Memory B cell (primary cell): ENCODE results near the gene RAB3B.
A peak's percentile ranks its signal among the peaks of the same experiment; 100 is the strongest.
"Not testable (repeated sequence)": the region's sequence is repeated elsewhere in the genome, so short reads cannot be mapped to it uniquely, and the experiment has no call there.

Experiments used
- ATAC-seq: fragments of 150-1000 bp; cut with Tn5 transposase; 2 replicates; pipeline ENCODE4 v1.10.0; 2021; ENCODE audit warnings: low read depth, mild to moderate bottlenecking, moderate library complexity
- DNase-seq, 2 donors: peaks; one replicate each; pipeline ENCODE4 v3.0.0; 2022; ENCODE audit warnings: low spot score in 2 of 2
- H3K27ac Mint-ChIP-seq: one replicate; pipeline ENCODE4 v1.8.0; 2022; ENCODE audit warnings: mild to moderate bottlenecking, moderate library complexity, mixed read lengths
- H3K27me3 Mint-ChIP-seq: one replicate; pipeline ENCODE4 v1.8.0; 2022; ENCODE audit warnings: mixed read lengths
- H3K36me3 Mint-ChIP-seq: one replicate; pipeline ENCODE4 v1.8.0; 2022; ENCODE audit warnings: mild to moderate bottlenecking, mixed read lengths
- H3K4me1 Mint-ChIP-seq: one replicate; pipeline ENCODE4 v1.8.0; 2022; ENCODE audit warnings: mixed read lengths
- H3K4me3 Mint-ChIP-seq: one replicate; pipeline ENCODE4 v1.8.0; 2022; ENCODE audit warnings: mild to moderate bottlenecking, moderate library complexity, mixed read lengths
- H3K9me3 Mint-ChIP-seq: one replicate; pipeline ENCODE4 v1.8.0; 2022; ENCODE audit warnings: mixed read lengths

The RAB3B gene, protein sequence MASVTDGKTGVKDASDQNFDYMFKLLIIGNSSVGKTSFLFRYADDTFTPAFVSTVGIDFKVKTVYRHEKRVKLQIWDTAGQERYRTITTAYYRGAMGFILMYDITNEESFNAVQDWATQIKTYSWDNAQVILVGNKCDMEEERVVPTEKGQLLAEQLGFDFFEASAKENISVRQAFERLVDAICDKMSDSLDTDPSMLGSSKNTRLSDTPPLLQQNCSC

DNA sequence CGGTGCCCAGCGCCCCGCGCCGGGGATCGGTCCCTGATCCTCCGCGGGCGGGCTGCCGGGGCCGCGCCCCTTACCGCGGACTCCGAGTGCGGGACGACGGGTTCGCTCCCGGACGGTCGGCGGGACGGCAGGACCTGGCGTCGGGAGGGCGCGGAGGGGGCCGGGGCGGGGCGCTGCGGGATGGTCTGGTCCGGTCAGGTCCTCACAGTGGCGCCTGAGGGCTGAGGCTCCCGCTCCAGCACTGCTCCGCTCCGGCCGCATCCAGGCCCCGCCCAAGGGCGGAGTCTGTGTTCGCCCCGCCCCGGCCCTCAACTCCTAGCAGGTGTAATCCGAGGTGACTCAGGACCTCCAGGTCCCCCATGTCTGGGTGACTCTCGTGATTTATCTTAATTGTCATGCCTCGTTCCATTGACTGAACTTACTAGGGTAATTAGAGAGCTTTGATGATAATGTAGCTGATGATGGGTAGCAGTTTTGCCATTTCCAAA, at the start of gene RAB3B:
Gene RAB3B (minus strand): TSS at position 223 of the 488 bp plus-strand sequence. CDS start 13,583 bp downstream, outside the sequence.
- peak within 1 kb of the TSS; percentile 77 for H3K4me3 Mint-ChIP-seq
- peak; percentile 88 for ATAC-seq
- no peaks in the 10 kb centered on the region for H3K36me3 Mint-ChIP-seq
- peak; percentile 52 to 66 for DNase-seq
- H3K9me3 Mint-ChIP-seq, result no peaks in the 10 kb centered on the region
- peaks cover 17% of the 10 kb centered on the region for H3K4me1 Mint-ChIP-seq
- peak within 1 kb of the TSS; percentile 46 for H3K27ac Mint-ChIP-seq
- H3K27me3 Mint-ChIP-seq, result peaks cover 33% of the 10 kb centered on the region

DNA sequence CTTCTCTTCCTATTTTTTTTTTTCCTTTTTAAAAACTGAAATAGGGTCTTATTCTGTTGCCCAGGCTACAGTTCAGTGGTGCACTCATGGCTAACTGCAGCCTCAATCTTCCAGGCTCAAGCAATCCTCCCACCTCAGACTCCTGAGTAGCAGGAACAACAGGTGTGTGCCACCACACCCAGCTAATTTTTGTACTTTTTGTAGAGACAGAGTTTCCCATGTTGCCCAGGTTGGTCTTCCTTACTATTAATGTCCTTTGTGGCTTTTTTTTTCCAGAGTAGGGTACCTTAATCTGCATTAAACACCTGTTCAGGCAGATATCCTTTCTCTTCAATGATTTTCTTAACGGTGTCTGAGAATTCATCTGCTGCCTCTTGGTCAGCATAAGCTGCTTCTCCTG, 47.4 kb upstream of the RAB3B start:
- Mint-ChIP-seq H3K27me3 (no peaks in the 10 kb centered on the region), H3K9me3 (no peaks in the 10 kb centered on the region), H3K36me3 (peaks cover 14% of the 10 kb centered on the region), H3K4me3 (no peak overlapping the region), H3K27ac (no peak overlapping the region), H3K4me1 (no peaks in the 10 kb centered on the region)
- ATAC-seq (no peak), DNase-seq (no peak)

DNA sequence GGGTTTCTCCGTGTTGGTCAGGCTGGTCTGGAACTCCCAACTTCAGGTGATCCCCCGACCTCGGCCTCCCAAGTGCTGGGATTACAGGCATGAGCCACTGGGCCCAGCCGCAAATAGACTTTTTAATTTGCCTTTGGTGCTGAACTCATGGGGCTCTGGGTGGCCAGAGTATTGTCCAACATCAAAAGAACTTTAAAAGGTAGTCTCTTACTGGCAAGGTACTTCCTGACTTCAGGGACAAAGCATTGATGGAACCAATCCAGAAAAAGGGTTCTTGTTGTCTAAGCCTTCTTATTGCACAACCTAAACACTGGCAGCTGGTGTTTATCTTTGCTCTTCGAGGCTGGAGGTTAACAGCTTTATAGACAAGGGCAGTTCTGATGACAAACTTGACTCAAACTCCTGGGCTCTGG, 46.9 kb upstream of the RAB3B start:
- DNase-seq, result no peak
- Mint-ChIP-seq H3K27ac (no peak overlapping the region), H3K27me3 (no peaks in the 10 kb centered on the region), H3K4me3 (no peak overlapping the region), H3K36me3 (peaks cover 14% of the 10 kb centered on the region), H3K4me1 (peaks cover under 1% of the 10 kb centered on the region), H3K9me3 (no peaks in the 10 kb centered on the region)
- no peak for ATAC-seq

DNA sequence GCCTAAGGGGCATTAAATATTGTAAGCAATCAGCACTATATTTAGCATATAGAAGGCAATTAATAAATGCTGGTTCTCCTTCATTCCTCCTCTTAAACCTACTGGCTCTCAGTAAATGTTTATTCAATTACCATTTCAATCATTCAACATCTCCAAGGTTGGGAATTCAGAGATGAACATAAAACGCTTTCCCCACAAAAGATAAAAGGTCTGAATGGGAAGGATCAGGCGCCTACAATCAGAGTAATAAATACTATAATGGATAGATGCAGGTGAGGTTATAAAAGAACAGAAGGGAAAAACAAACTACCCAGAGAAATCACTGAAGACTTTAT, 43.5 kb upstream of the RAB3B start:
- ATAC-seq (no peak), DNase-seq (no peak)
- Mint-ChIP-seq H3K4me1 (peaks cover 14% of the 10 kb centered on the region), H3K27ac (peak overlapping the region; percentile 97), H3K27me3 (no peaks in the 10 kb centered on the region), H3K36me3 (peaks cover 8% of the 10 kb centered on the region), H3K9me3 (no peaks in the 10 kb centered on the region), H3K4me3 (peak overlapping the region; percentile 95)

DNA sequence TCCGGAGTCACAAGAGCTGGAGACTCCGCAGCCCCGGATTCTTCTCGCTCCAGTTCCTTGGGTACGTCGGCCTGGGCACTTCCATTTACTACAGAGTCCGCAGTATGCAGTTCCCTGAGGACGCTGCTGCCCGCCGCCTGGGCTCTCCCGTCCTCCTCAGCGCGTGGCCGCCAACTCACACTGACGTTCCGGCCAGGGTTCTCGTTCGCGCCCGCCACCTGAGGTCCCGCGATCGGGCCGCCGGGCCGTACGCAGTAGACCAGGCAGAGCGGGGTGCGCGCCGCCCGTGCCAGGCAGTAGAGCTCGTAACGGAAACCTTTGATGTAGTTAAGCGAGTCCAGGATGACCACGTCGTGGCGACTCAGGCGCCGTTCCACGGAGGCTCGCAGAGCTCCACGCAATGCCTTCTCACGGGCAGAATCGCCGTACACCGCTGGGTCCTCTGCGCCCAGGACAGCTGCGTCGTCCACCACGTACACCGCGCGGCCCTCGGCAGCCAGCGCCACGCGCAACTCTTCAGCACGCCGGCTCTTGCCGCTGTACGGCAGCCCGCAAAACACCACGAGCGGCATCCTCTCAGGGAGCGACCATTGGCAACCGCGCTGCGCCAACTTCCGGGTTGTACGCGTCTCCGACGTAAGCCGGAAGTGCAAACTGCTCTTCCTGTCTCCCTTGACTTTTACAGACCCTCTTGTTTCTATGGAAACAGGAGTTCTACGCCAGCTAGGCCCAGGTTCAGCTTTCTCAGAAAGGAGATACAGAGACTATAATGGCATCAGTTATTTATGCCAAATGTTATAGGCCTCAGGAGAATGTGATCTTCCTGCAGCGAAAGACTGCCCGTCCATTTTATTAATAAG, 42.9 kb upstream of the RAB3B start, which contains the start of gene KTI12:
Gene KTI12 (minus strand): TSS at position 621 of the 860 bp plus-strand sequence. CDS start 49 bp downstream, at position 572.
- DNase-seq (peak; percentile 71 to 79), ATAC-seq (peak; percentile 96)
- Mint-ChIP-seq H3K4me1 (peaks cover 14% of the 10 kb centered on the region), H3K27ac (peak within 1 kb of the TSS; percentile 97), H3K4me3 (peak within 1 kb of the TSS; percentile 95), H3K36me3 (peaks cover 8% of the 10 kb centered on the region), H3K27me3 (no peaks in the 10 kb centered on the region), H3K9me3 (no peaks in the 10 kb centered on the region)

DNA sequence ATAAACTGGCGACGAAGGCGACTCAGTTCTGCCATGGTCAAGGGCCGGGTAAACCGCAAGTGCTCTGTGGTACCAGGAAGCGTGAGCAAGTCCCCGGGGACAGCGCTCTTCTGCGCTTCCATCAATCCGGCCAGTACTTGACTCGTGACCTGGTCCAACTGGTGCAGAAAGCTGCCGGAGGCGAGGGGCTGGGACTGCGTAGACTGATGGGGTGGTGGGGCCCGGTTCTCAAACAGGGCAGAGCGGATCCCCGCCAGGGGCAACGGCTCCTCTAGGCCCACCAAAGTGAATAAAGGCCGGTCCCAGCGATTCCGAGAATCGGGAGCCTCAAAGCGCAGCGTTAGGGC, 42.3 kb upstream of the RAB3B start:
- peak in 1 of 2 donors; percentile 14 for DNase-seq
- peaks cover 4% of the 10 kb centered on the region for H3K36me3 Mint-ChIP-seq

DNA sequence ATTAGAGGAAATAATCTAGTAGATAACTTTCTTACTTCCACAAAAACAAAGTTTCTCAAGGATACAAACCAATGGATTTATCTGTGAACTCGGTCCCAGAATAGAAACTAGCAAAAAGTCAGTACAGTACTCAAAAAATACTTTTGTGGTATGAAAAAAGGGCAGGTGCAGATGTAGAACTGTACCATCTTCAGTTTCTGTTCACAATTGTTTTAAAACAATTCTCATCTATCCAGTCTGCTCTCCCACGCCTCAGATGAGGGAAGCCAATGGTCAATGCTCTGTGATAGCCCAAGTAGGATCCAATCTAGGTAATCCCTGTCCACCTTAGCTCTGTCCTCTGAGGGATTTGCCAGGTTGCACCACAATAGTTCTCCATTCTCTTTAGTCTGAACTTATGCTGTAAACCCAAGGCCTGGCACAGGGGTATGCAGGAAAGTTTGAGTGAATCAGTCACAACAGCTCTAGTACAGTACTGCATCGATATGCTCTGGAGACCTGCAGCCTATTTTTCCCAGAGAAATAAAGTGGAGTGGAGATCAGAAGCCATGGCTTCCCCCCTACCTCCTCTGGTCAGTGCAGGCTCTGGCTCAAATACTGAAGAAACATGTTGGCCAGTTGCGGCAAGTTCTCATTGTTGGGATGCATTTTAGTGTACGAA, 41.8 kb upstream of the RAB3B start:
- H3K4me1 Mint-ChIP-seq, result peaks cover 14% of the 10 kb centered on the region
- no peak for ATAC-seq
- DNase-seq, result no peak
- no peaks in the 10 kb centered on the region for H3K27me3 Mint-ChIP-seq
- H3K27ac Mint-ChIP-seq, result peak overlapping the region; percentile 97
- no peaks in the 10 kb centered on the region for H3K9me3 Mint-ChIP-seq
- H3K4me3 Mint-ChIP-seq, result peak overlapping the region; percentile 95
- peaks cover 4% of the 10 kb centered on the region for H3K36me3 Mint-ChIP-seq

More for the DNA sequence above, 42.3 kb upstream of the RAB3B start:
- peaks cover 14% of the 10 kb centered on the region for H3K4me1 Mint-ChIP-seq
- peak overlapping the region; percentile 97 for H3K27ac Mint-ChIP-seq
- H3K27me3 Mint-ChIP-seq, result no peaks in the 10 kb centered on the region
- peak overlapping the region; percentile 95 for H3K4me3 Mint-ChIP-seq
- no peak for ATAC-seq
- H3K9me3 Mint-ChIP-seq, result no peaks in the 10 kb centered on the region

DNA sequence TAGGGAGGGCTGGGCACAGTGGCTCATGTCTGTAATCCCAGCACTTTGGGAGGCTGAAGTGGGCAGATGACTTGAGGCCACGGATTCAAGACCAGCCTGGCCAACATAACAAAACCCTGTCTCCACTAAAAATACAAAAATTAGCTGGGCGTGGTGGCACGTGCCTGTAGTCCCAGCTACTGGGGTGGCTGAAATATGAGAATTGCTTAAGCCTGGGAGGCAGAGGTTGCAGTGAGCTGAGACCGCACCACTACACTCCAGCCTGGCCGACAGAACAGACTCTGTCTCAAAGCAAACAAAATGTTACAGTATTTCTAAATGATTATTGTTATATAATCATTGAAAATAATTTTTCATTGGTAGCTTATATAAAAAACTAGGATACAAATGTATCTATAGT, 38.3 kb upstream of the RAB3B start:
- H3K4me3 Mint-ChIP-seq, DNase-seq, ATAC-seq, H3K27me3 Mint-ChIP-seq, H3K27ac Mint-ChIP-seq, H3K9me3 Mint-ChIP-seq: not testable (repeated sequence)
- H3K4me1 Mint-ChIP-seq, result peaks cover 14% of the 10 kb centered on the region
- H3K36me3 Mint-ChIP-seq, result peaks cover 13% of the 10 kb centered on the region

DNA sequence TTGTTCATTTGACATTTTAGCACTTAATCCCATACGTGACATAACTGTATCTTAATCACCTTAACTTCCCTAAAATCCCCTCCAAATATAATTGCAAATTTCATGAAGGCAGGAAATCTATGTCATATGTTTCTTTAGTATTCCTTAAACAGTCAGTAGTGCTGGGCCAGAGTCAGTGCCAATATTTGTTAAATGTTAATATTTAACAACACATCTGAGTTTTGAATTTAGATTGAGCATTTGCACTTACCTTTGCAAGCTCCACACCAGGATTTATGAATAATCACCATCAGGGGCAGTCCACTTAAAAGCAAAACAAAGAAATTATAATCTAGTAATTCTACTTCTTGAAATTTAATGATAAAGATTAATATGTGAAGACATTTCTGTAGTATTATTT, 37.8 kb upstream of the RAB3B start:
- H3K4me3 Mint-ChIP-seq, result no peak overlapping the region
- no peak for DNase-seq
- no peaks in the 10 kb centered on the region for H3K27me3 Mint-ChIP-seq
- no peak for ATAC-seq
- peaks cover 14% of the 10 kb centered on the region for H3K4me1 Mint-ChIP-seq
- H3K36me3 Mint-ChIP-seq, result peaks cover 15% of the 10 kb centered on the region
- no peak overlapping the region for H3K27ac Mint-ChIP-seq
- no peaks in the 10 kb centered on the region for H3K9me3 Mint-ChIP-seq

DNA sequence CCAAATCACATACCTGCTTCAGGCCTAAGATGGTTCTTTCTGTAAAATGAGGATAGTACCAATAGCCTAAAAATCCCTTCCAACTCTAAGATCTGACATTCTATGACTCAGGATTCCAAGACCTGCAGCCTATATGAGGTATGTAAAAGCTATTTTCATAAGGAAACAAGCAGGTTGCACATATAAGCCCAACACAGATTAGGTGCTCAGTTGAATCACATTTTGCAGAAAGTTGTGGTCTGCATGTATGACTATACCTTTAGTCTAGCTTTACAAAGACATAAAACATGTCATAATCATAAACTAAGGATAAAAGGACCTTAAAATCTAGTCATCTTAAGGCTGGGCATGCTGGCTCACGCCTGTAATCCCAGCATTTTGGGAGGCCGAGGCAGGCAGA, 35.8 kb upstream of the RAB3B start:
- ATAC-seq (no peak), DNase-seq (no peak)
- Mint-ChIP-seq H3K27me3 (no peaks in the 10 kb centered on the region), H3K36me3 (peaks cover 21% of the 10 kb centered on the region), H3K27ac (no peak overlapping the region), H3K4me3 (no peak overlapping the region), H3K4me1 (peaks cover 5% of the 10 kb centered on the region), H3K9me3 (no peaks in the 10 kb centered on the region)

DNA sequence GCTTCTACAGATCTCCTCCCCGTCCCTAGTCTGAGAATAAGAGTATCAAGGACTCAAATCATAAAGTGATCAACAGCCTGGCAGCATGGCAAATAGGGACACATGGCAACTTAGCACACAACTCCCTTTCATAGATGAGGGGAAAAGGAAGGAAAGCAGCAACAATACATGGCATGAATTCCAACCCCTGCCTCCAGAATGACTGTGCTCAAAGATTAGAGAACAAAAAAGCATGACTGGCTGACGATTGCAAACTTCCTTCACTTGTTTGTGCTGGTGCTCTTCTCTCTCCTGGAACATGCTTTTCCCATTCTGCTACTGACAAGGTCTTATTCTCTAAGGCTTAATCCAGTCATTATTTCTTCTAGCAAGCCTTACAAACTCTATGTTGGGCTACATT, 31.6 kb upstream of the RAB3B start:
- Mint-ChIP-seq H3K4me3 (no peak overlapping the region), H3K27ac (no peak overlapping the region), H3K9me3 (no peaks in the 10 kb centered on the region), H3K27me3 (no peaks in the 10 kb centered on the region), H3K36me3 (peaks cover 34% of the 10 kb centered on the region), H3K4me1 (no peaks in the 10 kb centered on the region)
- DNase-seq, result no peak
- ATAC-seq, result no peak

DNA sequence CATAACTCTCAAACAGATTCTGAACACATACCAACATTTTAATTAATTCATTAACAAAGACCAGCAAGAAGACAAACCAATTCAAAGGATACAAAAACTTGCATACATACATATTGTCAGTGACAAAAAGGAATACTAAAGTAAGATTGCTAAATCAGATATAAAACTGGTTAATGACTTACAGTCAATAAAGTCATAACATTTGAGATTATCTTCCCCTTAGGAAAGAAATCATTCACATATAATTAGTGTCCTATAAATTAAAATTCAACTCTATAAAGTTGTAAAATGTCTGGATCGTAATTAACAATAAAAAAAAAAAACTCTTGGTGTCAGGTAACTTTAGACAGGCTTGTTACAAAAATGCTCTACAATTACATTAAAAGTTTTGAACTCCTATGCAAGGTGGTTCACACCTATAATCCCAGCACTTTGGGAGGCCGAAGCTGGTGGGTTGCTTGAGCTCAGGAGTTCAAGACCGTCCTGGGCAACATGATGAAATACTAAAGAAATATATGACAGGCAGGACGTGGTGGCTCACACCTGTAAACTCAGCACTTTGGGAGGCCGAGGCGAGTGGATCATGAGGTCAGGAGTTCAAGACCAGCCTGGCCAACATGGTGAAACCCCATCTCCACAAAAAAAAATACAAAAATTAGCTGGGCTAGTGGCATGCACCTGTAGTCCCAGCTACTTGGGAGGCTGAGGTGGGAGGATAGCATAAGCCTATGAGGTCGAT, 17.7 kb upstream of the RAB3B start:
- ATAC-seq, result no peak
- Mint-ChIP-seq H3K27ac (no peak overlapping the region), H3K9me3 (no peaks in the 10 kb centered on the region), H3K4me3 (no peak overlapping the region), H3K4me1 (no peaks in the 10 kb centered on the region), H3K27me3 (peaks cover 17% of the 10 kb centered on the region), H3K36me3 (no peaks in the 10 kb centered on the region)
- no peak for DNase-seq

DNA sequence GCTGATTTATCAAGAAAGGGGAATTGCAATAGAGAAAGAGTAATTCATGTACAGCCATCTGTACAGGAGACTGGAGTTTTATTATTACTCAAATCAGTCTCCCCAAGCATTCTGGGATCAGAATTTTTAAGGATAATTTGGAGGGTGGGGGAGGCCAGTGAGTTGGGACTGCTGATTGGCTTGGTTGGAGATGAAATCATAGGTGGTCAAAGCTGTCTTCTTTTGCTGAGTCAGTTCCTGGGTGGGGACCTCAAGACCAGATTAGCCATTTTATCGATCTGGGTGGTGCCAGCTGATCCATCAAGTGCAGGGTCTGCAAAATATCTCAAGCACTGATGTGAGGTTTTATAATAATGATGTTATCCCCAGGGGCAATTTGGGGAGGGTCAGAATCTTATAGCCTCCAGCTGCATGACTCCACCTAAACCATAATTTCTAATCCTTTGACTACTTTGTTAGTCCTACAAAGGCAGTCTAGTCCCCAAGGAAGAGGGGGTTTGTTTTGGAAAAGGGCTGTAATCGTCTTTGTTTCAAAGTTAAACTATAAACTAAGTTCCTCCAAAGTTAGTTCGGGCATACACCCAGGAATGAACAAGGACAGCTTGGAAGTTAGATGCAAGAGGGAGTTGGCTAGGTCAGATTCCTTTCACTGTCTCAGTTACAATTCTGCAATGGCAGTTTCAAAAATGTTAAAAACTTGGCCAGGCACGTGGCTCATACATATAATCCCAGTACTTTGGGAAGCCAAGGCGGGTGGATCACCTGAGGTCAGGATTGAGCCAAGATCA, 16.9 kb upstream of the RAB3B start:
- no peaks in the 10 kb centered on the region for H3K36me3 Mint-ChIP-seq
- H3K4me3 Mint-ChIP-seq, result no peak overlapping the region
- H3K9me3 Mint-ChIP-seq, result no peaks in the 10 kb centered on the region
- no peak for ATAC-seq
- H3K27ac Mint-ChIP-seq, result no peak overlapping the region
- H3K27me3 Mint-ChIP-seq, result peaks cover 17% of the 10 kb centered on the region
- H3K4me1 Mint-ChIP-seq, result no peaks in the 10 kb centered on the region
- DNase-seq, result no peak
